Astrocyte of the cerebellum (primary cell): ENCODE measurements around the gene GLOD5.
"Not testable (repeated sequence)": the region's sequence is repeated elsewhere in the genome, so short reads cannot be mapped to it uniquely, and the experiment has no call there.

ENCODE experiments used
- DNase-seq: peaks from one replicate; pipeline ENCODE4 v3.0.0-alpha.2; 2011; ENCODE audit warnings: low read depth
- H3K4me3 ChIP-seq: 2 replicates; pipeline ENCODE4 v1.5.1; 2011; ENCODE audit warnings: mild to moderate bottlenecking, low read depth, low read length, moderate library complexity
- in situ Hi-C: cut with HindIII; loops from 2 replicates; pipeline ENCODE4 v1.10.0; 2017; ENCODE audit warnings: low sequenced_read_pairs
- TF ChIP-seq, protein P1 (sequence below): IDR thresholded peaks from 2 replicates; pipeline ENCODE4 v1.5.1; 2012; ENCODE audit warnings: low read length, low read depth, moderate library complexity, mild to moderate bottlenecking; ENCODE audit errors: missing control alignments

Gene GLOD5

DNA sequence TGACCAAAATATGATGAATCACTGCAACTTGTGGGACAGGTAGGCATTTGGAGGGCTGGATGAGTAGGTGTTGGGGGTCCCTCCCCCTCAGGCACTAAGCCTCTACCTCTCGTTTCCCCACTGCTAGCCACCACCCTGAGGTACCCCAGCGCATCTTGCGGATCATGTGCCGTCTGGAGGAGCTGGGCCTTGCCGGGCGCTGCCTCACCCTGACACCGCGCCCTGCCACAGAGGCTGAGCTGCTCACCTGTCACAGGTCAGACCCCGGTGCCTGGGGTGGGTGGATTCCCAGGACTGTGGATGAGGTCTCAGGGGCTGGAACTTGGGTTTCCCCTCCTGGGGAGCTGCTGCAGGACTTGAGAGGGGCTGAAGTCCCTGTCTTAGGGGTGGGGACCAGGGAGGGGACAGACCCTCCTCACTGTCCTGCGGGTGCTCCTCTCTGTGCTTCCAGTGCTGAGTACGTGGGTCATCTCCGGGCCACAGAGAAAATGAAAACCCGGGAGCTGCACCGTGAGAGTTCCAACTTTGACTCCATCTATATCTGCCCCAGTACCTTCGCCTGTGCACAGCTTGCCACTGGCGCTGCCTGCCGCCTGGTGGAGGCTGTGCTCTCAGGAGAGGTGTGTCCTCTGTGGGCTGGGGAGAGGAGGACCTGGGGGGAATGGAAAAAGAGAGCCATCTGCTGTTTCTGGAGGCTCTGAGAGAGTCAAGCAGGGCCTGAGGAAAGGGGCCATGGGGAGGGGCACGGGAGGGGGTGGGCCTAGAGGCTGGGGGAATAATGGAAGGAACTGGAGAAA is 54.7 kb downstream of the GLOD5 start:
- no peak overlapping the region for H3K4me3 ChIP-seq
- no peak for DNase-seq
- in situ Hi-C loops, result no loop called here
- TF ChIP-seq, protein P1, sequence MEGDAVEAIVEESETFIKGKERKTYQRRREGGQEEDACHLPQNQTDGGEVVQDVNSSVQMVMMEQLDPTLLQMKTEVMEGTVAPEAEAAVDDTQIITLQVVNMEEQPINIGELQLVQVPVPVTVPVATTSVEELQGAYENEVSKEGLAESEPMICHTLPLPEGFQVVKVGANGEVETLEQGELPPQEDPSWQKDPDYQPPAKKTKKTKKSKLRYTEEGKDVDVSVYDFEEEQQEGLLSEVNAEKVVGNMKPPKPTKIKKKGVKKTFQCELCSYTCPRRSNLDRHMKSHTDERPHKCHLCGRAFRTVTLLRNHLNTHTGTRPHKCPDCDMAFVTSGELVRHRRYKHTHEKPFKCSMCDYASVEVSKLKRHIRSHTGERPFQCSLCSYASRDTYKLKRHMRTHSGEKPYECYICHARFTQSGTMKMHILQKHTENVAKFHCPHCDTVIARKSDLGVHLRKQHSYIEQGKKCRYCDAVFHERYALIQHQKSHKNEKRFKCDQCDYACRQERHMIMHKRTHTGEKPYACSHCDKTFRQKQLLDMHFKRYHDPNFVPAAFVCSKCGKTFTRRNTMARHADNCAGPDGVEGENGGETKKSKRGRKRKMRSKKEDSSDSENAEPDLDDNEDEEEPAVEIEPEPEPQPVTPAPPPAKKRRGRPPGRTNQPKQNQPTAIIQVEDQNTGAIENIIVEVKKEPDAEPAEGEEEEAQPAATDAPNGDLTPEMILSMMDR, result no peak

DNA sequence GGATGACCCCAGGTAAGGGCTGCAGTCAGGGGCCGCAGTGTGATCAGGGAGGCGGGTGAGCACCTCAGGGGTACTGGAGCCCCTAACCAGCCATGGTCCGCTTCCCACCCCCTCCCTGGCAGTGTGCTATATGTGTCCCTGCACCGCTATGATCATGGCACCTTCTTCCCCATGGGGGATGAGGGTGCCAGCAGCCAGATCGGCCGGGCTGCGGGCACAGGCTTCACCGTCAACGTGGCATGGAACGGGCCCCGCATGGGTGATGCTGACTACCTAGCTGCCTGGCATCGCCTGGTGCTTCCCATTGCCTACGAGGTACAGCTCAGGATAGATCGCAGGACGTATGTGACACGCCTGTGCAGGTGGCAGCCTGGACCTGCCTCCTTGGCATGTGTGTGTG is 56.6 kb downstream of the GLOD5 start:
- TF ChIP-seq, protein P1, result no peak
- H3K4me3 ChIP-seq, result no peak overlapping the region
- DNase-seq, result no peak
- in situ Hi-C loops, result no loop called here

DNA sequence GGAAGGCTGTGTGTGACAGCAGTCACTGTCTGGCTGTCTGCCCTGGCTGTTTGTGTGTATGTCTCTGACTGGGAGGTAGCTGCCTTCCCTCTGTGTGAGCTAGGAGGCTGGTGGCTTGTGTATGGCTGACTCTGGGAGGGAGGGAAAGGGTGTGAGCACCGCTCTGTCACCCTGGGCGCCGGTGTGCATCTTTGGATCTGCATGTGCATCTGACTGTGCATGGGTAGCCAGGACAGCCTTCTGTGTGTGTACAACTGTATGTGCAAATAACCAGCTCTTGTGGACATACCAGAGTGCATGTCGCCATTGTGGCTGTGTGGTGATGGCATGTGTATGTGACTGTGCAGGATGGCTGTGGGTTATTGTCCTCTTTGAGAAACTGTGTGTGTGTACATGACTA is 57.3 kb downstream of the GLOD5 start:
- TF ChIP-seq, protein P1, result no peak
- in situ Hi-C loops, result no loop called here
- no peak for DNase-seq
- no peak overlapping the region for H3K4me3 ChIP-seq

DNA sequence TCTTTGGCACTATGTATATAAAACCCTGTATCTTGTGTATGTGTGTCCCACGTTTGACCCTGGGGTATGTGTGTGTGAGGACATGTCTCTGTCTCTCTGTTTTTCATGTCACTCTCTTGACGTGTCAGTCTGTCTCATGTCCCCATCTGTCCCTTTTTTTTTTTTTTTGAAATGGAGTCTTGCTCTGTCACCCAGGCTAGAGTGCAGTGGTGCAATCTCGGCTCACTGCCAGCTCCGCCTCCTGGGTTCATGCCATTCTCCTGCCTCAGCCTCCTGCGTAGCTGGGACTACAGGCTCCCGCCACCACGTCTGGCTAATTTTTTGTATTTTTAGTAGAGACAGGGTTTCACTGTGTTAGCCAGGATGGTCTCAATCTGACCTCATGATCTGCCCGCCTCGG is 57.8 kb downstream of the GLOD5 start:
- H3K4me3 ChIP-seq, DNase-seq, in situ Hi-C loops: not testable (repeated sequence)

DNA sequence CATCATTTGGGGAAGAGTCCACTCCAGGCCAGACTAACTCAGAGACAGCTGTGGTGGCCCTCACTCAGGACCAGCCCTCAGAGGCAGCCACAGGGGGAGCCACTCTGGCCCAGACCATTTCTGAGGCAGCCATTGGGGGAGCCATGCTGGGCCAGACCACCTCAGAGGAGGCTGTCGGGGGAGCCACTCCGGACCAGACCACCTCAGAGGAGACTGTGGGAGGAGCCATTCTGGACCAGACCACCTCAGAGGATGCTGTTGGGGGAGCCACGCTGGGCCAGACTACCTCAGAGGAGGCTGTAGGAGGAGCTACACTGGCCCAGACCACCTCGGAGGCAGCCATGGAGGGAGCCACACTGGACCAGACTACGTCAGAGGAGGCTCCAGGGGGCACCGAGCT is 61.5 kb downstream of the GLOD5 start:
- no peak overlapping the region for H3K4me3 ChIP-seq
- TF ChIP-seq, protein P1, result no peak
- DNase-seq, result no peak
- in situ Hi-C loops, result no loop called here
